Nephron progenitor cell (in vitro differentiated cells): ENCODE results near the gene COL20A1.

Experiments
- DNase-seq: peaks from one replicate; pipeline ENCODE4 v3.0.0; 2021
- H3K27ac Mint-ChIP-seq: 2 replicates; pipeline ENCODE4 v1.8.0; 2021; ENCODE audit warnings: mild to moderate bottlenecking, moderate library complexity, mixed read lengths
- H3K27me3 Mint-ChIP-seq: 2 replicates; pipeline ENCODE4 v1.8.0; 2021; ENCODE audit warnings: mild to moderate bottlenecking, low read depth, mixed read lengths; ENCODE audit not compliant: poor library complexity
- H3K36me3 Mint-ChIP-seq: 2 replicates; pipeline ENCODE4 v1.8.0; 2021; ENCODE audit warnings: low read depth, mixed read lengths
- H3K4me1 Mint-ChIP-seq: 2 replicates; pipeline ENCODE4 v1.8.0; 2021; ENCODE audit warnings: mixed read lengths
- H3K4me3 Mint-ChIP-seq: 2 replicates; pipeline ENCODE4 v1.8.0; 2021; ENCODE audit warnings: mild to moderate bottlenecking, moderate library complexity, mixed read lengths
- H3K9me3 Mint-ChIP-seq: 2 replicates; pipeline ENCODE4 v1.8.0; 2021; ENCODE audit warnings: mild to moderate bottlenecking, moderate library complexity, mixed read lengths
- TF ChIP-seq, protein P1 (sequence below): fragments of 200-600 bp; sonication (generic); IDR thresholded peaks from 2 replicates; pipeline ENCODE4 v1.5.0; 2021; ENCODE audit warnings: antibody characterized with exemption

The COL20A1 gene

GRCh38 chr20:63261795-63262528 lies 31.0 kb upstream of the COL20A1 start:
- H3K36me3 Mint-ChIP-seq: peaks cover 4% of the 10 kb centered on the region
- H3K27me3 Mint-ChIP-seq: peaks cover 5% of the 10 kb centered on the region
- TF ChIP-seq, protein P1, sequence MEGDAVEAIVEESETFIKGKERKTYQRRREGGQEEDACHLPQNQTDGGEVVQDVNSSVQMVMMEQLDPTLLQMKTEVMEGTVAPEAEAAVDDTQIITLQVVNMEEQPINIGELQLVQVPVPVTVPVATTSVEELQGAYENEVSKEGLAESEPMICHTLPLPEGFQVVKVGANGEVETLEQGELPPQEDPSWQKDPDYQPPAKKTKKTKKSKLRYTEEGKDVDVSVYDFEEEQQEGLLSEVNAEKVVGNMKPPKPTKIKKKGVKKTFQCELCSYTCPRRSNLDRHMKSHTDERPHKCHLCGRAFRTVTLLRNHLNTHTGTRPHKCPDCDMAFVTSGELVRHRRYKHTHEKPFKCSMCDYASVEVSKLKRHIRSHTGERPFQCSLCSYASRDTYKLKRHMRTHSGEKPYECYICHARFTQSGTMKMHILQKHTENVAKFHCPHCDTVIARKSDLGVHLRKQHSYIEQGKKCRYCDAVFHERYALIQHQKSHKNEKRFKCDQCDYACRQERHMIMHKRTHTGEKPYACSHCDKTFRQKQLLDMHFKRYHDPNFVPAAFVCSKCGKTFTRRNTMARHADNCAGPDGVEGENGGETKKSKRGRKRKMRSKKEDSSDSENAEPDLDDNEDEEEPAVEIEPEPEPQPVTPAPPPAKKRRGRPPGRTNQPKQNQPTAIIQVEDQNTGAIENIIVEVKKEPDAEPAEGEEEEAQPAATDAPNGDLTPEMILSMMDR: no peak
- no peak for DNase-seq
- H3K4me3 Mint-ChIP-seq: peak overlapping the region; percentile 62
- peaks cover 85% of the 10 kb centered on the region for H3K4me1 Mint-ChIP-seq
- H3K9me3 Mint-ChIP-seq: peaks cover 2% of the 10 kb centered on the region
- H3K27ac Mint-ChIP-seq: peak overlapping the region; percentile 91

DNA sequence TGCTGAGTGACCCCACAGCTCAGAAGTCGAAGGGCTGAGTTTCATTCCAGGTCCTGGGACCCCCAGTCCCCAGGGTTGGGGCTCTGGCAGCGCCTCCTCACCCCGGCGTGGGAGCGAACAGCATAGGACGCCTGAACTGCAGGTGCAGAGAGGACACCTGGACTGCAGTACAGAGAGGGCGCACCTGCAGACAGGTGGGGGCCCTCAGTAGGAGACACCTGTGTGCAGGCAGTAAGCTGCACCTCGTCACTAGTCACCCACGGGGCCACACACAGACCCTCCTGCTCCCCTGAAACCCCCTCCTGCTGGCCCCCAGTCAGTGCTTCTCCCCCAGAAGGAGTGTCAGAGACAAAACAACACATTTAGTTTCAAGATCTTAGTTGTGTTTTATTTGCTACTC lies 30.1 kb upstream of the COL20A1 start:
- Mint-ChIP-seq H3K36me3 (no peaks in the 10 kb centered on the region), H3K4me1 (peaks cover 85% of the 10 kb centered on the region), H3K4me3 (peak overlapping the region; percentile 40), H3K9me3 (no peaks in the 10 kb centered on the region), H3K27me3 (peaks cover under 1% of the 10 kb centered on the region), H3K27ac (peak overlapping the region; percentile 91)
- TF ChIP-seq, protein P1: no peak
- DNase-seq: no peak

DNA sequence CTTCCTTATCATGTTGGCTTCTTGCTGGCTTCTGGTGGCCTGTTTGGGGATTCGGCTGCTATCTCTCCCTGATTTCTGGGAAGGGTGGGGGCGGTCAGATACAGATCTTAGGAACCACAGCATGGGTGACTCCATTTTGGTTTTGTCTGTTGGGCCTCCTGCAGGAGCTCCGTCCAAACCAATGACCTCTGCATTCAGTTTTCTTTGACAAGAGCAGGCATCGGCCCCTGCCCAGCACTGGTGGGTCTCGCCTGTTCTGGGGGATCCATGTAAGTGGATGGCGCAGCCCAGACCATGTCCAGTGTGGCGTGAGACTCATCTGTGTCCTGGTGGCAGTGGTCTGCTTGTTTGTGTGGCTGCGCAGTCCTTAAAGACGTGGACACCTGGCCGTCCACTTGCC lies 29.0 kb upstream of the COL20A1 start:
- DNase-seq: no peak
- H3K4me1 Mint-ChIP-seq: peaks cover 91% of the 10 kb centered on the region
- H3K36me3 Mint-ChIP-seq: no peaks in the 10 kb centered on the region
- H3K9me3 Mint-ChIP-seq: no peaks in the 10 kb centered on the region
- TF ChIP-seq, protein P1: no peak
- no peak overlapping the region for H3K27ac Mint-ChIP-seq
- no peak overlapping the region for H3K4me3 Mint-ChIP-seq
- no peaks in the 10 kb centered on the region for H3K27me3 Mint-ChIP-seq

- H3K36me3 Mint-ChIP-seq: no peaks in the 10 kb centered on the region
- H3K27ac Mint-ChIP-seq: peak overlapping the region; percentile 70
- H3K9me3 Mint-ChIP-seq: no peaks in the 10 kb centered on the region
- peaks cover 89% of the 10 kb centered on the region for H3K4me1 Mint-ChIP-seq
- no peaks in the 10 kb centered on the region for H3K27me3 Mint-ChIP-seq
- DNase-seq: no peak
- TF ChIP-seq, protein P1: no peak
- peak overlapping the region; percentile 55 for H3K4me3 Mint-ChIP-seq
Observed at GRCh38 chr20:63264519-63264918, 28.5 kb upstream of the COL20A1 start.

GRCh38 chr20:63265891-63266515 lies 27.0 kb upstream of the COL20A1 start:
- H3K27ac Mint-ChIP-seq: no peak overlapping the region
- DNase-seq: no peak
- no peaks in the 10 kb centered on the region for H3K27me3 Mint-ChIP-seq
- no peaks in the 10 kb centered on the region for H3K9me3 Mint-ChIP-seq
- H3K4me3 Mint-ChIP-seq: no peak overlapping the region
- TF ChIP-seq, protein P1: no peak
- H3K36me3 Mint-ChIP-seq: peaks cover 5% of the 10 kb centered on the region
- peaks cover 87% of the 10 kb centered on the region for H3K4me1 Mint-ChIP-seq
